ENCODE data around the gene KAT14.
A peak's percentile ranks its signal among the peaks of the same experiment; 100 is the strongest.

The KAT14 gene

GRCh38 chr20:18132663-18133062 lies 5.0 kb upstream of the KAT14 start:
- TF ChIP-seq MYC (IDR thresholded peaks at IDR 0.05; ENCODE audit: low read depth, low read length) (no peak), POLR2A (IDR thresholded peaks at IDR 0.05; ENCODE audit: extremely low read depth, insufficient read length) (no peak), CTCF (IDR thresholded peaks at IDR 0.05; ENCODE audit: low read depth, low read length) (no peak), MAX (IDR thresholded peaks at IDR 0.05; ENCODE audit: low read depth, low read length) (no peak)
- no peak for DNase-seq (ENCODE audit: low read depth)
- no peak overlapping the region for H3K4me3 ChIP-seq (ENCODE audit: low read depth, low read length)

GRCh38 chr20:18133962-18134361 lies 3.7 kb upstream of the KAT14 start:
- TF ChIP-seq POLR2A (IDR thresholded peaks at IDR 0.05; ENCODE audit: extremely low read depth, insufficient read length): no peak
- TF ChIP-seq MAX (IDR thresholded peaks at IDR 0.05; ENCODE audit: low read depth, low read length): no peak
- no peak for TF ChIP-seq MYC (IDR thresholded peaks at IDR 0.05; ENCODE audit: low read depth, low read length)
- TF ChIP-seq CTCF (IDR thresholded peaks at IDR 0.05; ENCODE audit: low read depth, low read length): no peak
- H3K4me3 ChIP-seq (ENCODE audit: low read depth, low read length): no peak overlapping the region
- no peak for DNase-seq (ENCODE audit: low read depth)

GRCh38 chr20:18138266-18138582 lies 561 bp downstream of the KAT14 start:
- no peak for DNase-seq (ENCODE audit: low read depth)
- peak overlapping the region; percentile 93 for H3K4me3 ChIP-seq (ENCODE audit: low read depth, low read length)
- TF ChIP-seq CTCF (IDR thresholded peaks at IDR 0.05; ENCODE audit: low read depth, low read length) (no peak), MYC (IDR thresholded peaks at IDR 0.05; ENCODE audit: low read depth, low read length) (no peak), MAX (IDR thresholded peaks at IDR 0.05; ENCODE audit: low read depth, low read length) (no peak), POLR2A (IDR thresholded peaks at IDR 0.05; ENCODE audit: extremely low read depth, insufficient read length) (no peak)

- peak; percentile 14 for DNase-seq (ENCODE audit: low read depth)
- no peak for TF ChIP-seq MAX (IDR thresholded peaks at IDR 0.05; ENCODE audit: low read depth, low read length)
- H3K4me3 ChIP-seq (ENCODE audit: low read depth, low read length): peak overlapping the region; percentile 93
Observed at GRCh38 chr20:18138639-18139583, 1.2 kb downstream of the KAT14 start.

GRCh38 chr20:18139832-18140231 lies 2.2 kb downstream of the KAT14 start:
- no peak for TF ChIP-seq POLR2A (IDR thresholded peaks at IDR 0.05; ENCODE audit: extremely low read depth, insufficient read length)
- no peak for TF ChIP-seq MAX (IDR thresholded peaks at IDR 0.05; ENCODE audit: low read depth, low read length)
- TF ChIP-seq CTCF (IDR thresholded peaks at IDR 0.05; ENCODE audit: low read depth, low read length): no peak
- no peak for TF ChIP-seq MYC (IDR thresholded peaks at IDR 0.05; ENCODE audit: low read depth, low read length)
- DNase-seq (ENCODE audit: low read depth): no peak
- peak overlapping the region; percentile 30 for H3K4me3 ChIP-seq (ENCODE audit: low read depth, low read length)

GRCh38 chr20:18144541-18145099 lies 7.0 kb downstream of the KAT14 start:
- TF ChIP-seq MYC (IDR thresholded peaks at IDR 0.05; ENCODE audit: low read depth, low read length) (no peak), POLR2A (IDR thresholded peaks at IDR 0.05; ENCODE audit: extremely low read depth, insufficient read length) (no peak), CTCF (IDR thresholded peaks at IDR 0.05; ENCODE audit: low read depth, low read length) (no peak), MAX (IDR thresholded peaks at IDR 0.05; ENCODE audit: low read depth, low read length) (no peak)
- no peak for DNase-seq (ENCODE audit: low read depth)
- no peak overlapping the region for H3K4me3 ChIP-seq (ENCODE audit: low read depth, low read length)
